H1 (cell line): ENCODE data around the gene CMSS1. TPM values are rescaled to one million over a fixed set of nuclear protein-coding genes. Genes with fewer than 3 reads are reported as not detected.

ENCODE experiments used
- MAFK ChIP-seq: IDR thresholded peaks from 2 replicates; pipeline ENCODE4 v1.6.1; 2012; ENCODE audit warnings: low read depth, mild to moderate bottlenecking, improper control_type of control experiment, low read length
- POU5F1 ChIP-seq: IDR thresholded peaks from 2 replicates; pipeline ENCODE4 v1.6.1; 2011; ENCODE audit warnings: low read depth, mild to moderate bottlenecking, low read length, moderate library complexity
- polyA plus RNA-seq, 7 experiments: library from polyadenylated mRNA; depleted of rRNA in 3 of 7; stranded (reverse) in 5 of 7; unstranded in 2 of 7; fragments of >200 nt in 5 of 7; fragments of 200-250 nt in 2 of 7; gene quantifications; 1 replicate in 5 of 7; 2 replicates in 1 of 7; 4 replicates in 1 of 7; pipeline versions ENCODE4 v1.2.1 to v1.2.3, GENCODE V29; 2011 to 2013; ENCODE audit warnings: missing spikeins in 2 of 7, mixed read lengths in 2 of 7
- total RNA-seq: library from RNA; stranded (reverse); fragmentation: NEBNext Ultra II Directional; extraction: Animal tissue kit (Norgen Biotek cat#: 25700); gene quantifications from 2 replicates; pipeline ENCODE4 v1.2.1, GENCODE V29; 2021
- TF ChIP-seq, protein P1 (sequence below): fragments of 300-600 bp; sonication (generic); IDR thresholded peaks from 2 replicates; pipeline ENCODE4 v1.7.1; 2012; ENCODE audit warnings: low read length, moderate library complexity, mild to moderate bottlenecking, inconsistent platforms; ENCODE audit not compliant: insufficient replicate concordance

CMSS1 gene
- total and polyA plus RNA-seq, 2 of the 8 experiments (the other 6 are each of a cell fraction or from before 2014, with no cell fraction given): 15.2 to 75.1 TPM

DNA sequence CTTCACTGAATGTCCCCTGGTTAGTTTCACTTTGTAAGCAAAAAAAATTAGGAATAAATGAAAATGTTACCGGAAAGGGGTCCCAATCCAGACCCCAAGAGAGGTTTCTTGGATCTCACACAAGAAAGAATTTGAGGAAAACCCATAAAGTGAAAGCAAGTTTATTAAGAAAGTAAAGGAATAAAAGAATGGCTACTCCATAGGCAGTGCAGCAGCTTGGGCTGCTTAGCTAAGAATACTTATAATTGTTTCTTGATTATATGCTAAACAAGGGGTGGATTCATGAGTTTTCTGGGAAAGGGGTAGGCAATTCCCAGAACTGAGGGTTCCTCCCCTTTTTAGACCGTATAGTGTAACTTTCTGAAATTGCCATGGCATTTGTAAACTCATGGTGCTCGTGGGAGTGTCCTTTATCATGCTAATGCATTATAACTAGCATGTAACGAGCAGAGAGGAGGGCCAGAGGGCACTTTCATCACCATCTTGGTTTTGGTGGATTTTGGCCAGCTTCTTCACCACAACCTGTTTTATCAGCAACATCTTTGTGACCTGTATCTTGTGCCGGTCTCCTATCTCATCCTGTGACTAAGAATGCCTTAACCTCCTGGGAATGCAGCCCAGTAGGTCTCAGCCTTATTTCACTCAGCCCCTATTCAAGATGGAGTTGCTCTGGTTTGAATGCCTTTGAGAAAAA lies 41.0 kb upstream of the CMSS1 start (continued):
- TF ChIP-seq MAFK (no peak), POU5F1 (no peak)
- TF ChIP-seq, protein P1, sequence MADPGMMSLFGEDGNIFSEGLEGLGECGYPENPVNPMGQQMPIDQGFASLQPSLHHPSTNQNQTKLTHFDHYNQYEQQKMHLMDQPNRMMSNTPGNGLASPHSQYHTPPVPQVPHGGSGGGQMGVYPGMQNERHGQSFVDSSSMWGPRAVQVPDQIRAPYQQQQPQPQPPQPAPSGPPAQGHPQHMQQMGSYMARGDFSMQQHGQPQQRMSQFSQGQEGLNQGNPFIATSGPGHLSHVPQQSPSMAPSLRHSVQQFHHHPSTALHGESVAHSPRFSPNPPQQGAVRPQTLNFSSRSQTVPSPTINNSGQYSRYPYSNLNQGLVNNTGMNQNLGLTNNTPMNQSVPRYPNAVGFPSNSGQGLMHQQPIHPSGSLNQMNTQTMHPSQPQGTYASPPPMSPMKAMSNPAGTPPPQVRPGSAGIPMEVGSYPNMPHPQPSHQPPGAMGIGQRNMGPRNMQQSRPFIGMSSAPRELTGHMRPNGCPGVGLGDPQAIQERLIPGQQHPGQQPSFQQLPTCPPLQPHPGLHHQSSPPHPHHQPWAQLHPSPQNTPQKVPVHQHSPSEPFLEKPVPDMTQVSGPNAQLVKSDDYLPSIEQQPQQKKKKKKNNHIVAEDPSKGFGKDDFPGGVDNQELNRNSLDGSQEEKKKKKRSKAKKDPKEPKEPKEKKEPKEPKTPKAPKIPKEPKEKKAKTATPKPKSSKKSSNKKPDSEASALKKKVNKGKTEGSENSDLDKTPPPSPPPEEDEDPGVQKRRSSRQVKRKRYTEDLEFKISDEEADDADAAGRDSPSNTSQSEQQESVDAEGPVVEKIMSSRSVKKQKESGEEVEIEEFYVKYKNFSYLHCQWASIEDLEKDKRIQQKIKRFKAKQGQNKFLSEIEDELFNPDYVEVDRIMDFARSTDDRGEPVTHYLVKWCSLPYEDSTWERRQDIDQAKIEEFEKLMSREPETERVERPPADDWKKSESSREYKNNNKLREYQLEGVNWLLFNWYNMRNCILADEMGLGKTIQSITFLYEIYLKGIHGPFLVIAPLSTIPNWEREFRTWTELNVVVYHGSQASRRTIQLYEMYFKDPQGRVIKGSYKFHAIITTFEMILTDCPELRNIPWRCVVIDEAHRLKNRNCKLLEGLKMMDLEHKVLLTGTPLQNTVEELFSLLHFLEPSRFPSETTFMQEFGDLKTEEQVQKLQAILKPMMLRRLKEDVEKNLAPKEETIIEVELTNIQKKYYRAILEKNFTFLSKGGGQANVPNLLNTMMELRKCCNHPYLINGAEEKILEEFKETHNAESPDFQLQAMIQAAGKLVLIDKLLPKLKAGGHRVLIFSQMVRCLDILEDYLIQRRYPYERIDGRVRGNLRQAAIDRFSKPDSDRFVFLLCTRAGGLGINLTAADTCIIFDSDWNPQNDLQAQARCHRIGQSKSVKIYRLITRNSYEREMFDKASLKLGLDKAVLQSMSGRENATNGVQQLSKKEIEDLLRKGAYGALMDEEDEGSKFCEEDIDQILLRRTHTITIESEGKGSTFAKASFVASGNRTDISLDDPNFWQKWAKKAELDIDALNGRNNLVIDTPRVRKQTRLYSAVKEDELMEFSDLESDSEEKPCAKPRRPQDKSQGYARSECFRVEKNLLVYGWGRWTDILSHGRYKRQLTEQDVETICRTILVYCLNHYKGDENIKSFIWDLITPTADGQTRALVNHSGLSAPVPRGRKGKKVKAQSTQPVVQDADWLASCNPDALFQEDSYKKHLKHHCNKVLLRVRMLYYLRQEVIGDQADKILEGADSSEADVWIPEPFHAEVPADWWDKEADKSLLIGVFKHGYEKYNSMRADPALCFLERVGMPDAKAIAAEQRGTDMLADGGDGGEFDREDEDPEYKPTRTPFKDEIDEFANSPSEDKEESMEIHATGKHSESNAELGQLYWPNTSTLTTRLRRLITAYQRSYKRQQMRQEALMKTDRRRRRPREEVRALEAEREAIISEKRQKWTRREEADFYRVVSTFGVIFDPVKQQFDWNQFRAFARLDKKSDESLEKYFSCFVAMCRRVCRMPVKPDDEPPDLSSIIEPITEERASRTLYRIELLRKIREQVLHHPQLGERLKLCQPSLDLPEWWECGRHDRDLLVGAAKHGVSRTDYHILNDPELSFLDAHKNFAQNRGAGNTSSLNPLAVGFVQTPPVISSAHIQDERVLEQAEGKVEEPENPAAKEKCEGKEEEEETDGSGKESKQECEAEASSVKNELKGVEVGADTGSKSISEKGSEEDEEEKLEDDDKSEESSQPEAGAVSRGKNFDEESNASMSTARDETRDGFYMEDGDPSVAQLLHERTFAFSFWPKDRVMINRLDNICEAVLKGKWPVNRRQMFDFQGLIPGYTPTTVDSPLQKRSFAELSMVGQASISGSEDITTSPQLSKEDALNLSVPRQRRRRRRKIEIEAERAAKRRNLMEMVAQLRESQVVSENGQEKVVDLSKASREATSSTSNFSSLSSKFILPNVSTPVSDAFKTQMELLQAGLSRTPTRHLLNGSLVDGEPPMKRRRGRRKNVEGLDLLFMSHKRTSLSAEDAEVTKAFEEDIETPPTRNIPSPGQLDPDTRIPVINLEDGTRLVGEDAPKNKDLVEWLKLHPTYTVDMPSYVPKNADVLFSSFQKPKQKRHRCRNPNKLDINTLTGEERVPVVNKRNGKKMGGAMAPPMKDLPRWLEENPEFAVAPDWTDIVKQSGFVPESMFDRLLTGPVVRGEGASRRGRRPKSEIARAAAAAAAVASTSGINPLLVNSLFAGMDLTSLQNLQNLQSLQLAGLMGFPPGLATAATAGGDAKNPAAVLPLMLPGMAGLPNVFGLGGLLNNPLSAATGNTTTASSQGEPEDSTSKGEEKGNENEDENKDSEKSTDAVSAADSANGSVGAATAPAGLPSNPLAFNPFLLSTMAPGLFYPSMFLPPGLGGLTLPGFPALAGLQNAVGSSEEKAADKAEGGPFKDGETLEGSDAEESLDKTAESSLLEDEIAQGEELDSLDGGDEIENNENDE: no peak
